Measurements from ENCODE around the gene NOX3. TPM values are rescaled to one million over a fixed set of nuclear protein-coding genes. Genes with fewer than 3 reads are reported as not detected.

The NOX3 gene
- total and polyA plus RNA-seq, 8 donors, result not detected

DNA sequence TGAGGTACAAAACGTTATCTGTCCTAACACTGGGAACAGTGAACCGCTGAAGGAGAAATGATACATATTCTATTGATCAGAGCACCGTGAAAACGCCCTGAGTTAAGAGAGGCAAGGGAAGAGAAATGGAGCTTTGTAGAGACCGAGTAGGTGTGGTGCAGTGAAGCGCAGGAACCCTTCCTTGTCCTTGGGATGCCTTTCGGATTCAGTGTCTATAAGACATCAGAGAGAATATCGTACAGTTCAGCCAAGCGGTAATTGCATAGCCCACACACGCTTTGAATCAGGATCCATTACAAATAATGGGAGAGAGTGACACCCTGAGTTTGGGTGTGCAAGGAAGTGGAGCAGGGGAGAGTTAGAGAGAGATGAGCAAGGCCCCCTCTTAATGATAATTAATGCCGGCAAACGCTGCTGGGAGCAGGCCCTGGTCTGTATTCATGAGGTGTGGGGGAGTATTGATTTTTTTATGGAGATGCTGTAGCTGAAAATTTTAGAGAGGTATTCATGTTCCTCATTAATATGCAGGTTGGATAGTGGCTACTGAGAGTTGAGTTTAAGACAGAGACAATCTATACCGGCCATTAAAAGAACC, 20.7 kb downstream of the NOX3 start:
- no peaks in the 10 kb centered on the region for H3K36me3 ChIP-seq
- no peak for TF ChIP-seq POLR2AphosphoS5 (IDR thresholded peaks at IDR 0.05)
- TF ChIP-seq, protein P1, sequence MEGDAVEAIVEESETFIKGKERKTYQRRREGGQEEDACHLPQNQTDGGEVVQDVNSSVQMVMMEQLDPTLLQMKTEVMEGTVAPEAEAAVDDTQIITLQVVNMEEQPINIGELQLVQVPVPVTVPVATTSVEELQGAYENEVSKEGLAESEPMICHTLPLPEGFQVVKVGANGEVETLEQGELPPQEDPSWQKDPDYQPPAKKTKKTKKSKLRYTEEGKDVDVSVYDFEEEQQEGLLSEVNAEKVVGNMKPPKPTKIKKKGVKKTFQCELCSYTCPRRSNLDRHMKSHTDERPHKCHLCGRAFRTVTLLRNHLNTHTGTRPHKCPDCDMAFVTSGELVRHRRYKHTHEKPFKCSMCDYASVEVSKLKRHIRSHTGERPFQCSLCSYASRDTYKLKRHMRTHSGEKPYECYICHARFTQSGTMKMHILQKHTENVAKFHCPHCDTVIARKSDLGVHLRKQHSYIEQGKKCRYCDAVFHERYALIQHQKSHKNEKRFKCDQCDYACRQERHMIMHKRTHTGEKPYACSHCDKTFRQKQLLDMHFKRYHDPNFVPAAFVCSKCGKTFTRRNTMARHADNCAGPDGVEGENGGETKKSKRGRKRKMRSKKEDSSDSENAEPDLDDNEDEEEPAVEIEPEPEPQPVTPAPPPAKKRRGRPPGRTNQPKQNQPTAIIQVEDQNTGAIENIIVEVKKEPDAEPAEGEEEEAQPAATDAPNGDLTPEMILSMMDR (IDR thresholded peaks at IDR 0.05), result no peak
- no peak for TF ChIP-seq POLR2A (IDR thresholded peaks at IDR 0.05)
- TF ChIP-seq EP300 (IDR thresholded peaks at IDR 0.05), result no peak
- no peak overlapping the region for H3K27ac ChIP-seq
- no peak overlapping the region for H3K4me3 ChIP-seq
- intact Hi-C loops (cut with DNase I; ENCODE audit: low total_unique reads), result no loop called here
- no peak for DNase-seq
- peaks cover 0 to 10% (median 7%) of the 10 kb centered on the region in 4 donors for H3K4me1 ChIP-seq
- H3K9me3 ChIP-seq, result no peaks in the 10 kb centered on the region
- H3K27me3 ChIP-seq, result no peaks in the 10 kb centered on the region
- 87 to 93% (median 91%) methylated on average over 13 of the region's 13 CpGs for WGBS, 5 donors

DNA sequence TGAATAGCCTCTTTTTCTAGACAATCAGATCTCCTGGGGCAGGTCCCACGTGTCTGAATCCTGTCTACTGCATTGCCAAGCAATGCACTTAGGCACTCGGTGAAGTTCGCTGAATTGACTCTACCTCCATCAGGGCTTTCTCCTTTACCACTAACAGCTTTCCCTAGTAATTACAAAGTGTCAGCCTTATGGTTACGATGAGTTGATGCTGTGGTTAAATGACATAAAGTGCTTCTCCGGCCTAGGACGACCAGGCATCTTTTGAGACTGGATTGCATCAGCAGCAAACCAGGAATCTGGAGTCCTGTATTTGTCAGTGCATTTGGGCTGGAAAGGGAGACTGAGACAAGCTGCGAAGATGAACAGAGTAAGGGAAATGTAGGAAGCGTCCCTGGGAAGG, 21.5 kb downstream of the NOX3 start:
- DNase-seq, result no peak
- Histone ChIP-seq H3K4me3 (no peak overlapping the region), H3K36me3 (no peaks in the 10 kb centered on the region), H3K9me3 (no peaks in the 10 kb centered on the region), H3K4me1 (peaks cover 0 to 10% (median 7%) of the 10 kb centered on the region in 4 donors), H3K27ac (no peak overlapping the region), H3K27me3 (no peaks in the 10 kb centered on the region)
- TF ChIP-seq, protein P1 (IDR thresholded peaks at IDR 0.05), result no peak
- TF ChIP-seq EP300 (IDR thresholded peaks at IDR 0.05) (no peak), POLR2A (IDR thresholded peaks at IDR 0.05) (no peak), POLR2AphosphoS5 (IDR thresholded peaks at IDR 0.05) (no peak)
- 87 to 92% (median 90%) methylated on average over 8 of the region's 8 CpGs for WGBS, 5 donors
- intact Hi-C loops (cut with DNase I; ENCODE audit: low total_unique reads), result no loop called here

DNA sequence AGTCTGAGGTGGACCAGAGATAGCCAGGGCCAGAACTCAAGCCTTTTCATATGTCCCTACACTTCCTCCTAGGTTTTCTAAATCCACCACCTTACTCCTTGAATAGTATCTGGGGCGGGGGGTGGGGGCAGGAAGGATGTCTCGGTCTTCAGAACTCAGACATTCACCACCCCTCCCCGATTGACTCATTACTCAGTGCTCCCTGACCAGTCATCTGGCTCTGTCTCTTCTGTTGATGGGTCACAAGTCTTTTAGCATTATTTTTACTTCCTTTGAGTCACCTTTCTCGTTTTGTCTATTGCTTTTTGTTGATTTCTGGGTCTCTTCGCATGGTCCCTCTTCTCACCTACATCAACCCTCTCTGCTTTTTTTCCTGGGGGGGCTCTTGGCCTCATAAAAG, 23.3 kb downstream of the NOX3 start:
- H3K9me3 ChIP-seq, result no peaks in the 10 kb centered on the region
- TF ChIP-seq POLR2A (IDR thresholded peaks at IDR 0.05) (no peak), EP300 (IDR thresholded peaks at IDR 0.05) (no peak), POLR2AphosphoS5 (IDR thresholded peaks at IDR 0.05) (no peak)
- TF ChIP-seq, protein P1 (IDR thresholded peaks at IDR 0.05), result no peak
- no peak overlapping the region for H3K4me3 ChIP-seq
- H3K27ac ChIP-seq, result no peak overlapping the region
- no peaks in the 10 kb centered on the region for H3K36me3 ChIP-seq
- DNase-seq, result no peak
- intact Hi-C loops (cut with DNase I; ENCODE audit: low total_unique reads), result no loop called here
- no peaks in the 10 kb centered on the region for H3K27me3 ChIP-seq
- peaks cover 0 to 4% (median 4%) of the 10 kb centered on the region in 4 donors for H3K4me1 ChIP-seq
- 82 to 86% (median 83%) methylated on average over 5 of the region's 5 CpGs for WGBS, 5 donors

DNA sequence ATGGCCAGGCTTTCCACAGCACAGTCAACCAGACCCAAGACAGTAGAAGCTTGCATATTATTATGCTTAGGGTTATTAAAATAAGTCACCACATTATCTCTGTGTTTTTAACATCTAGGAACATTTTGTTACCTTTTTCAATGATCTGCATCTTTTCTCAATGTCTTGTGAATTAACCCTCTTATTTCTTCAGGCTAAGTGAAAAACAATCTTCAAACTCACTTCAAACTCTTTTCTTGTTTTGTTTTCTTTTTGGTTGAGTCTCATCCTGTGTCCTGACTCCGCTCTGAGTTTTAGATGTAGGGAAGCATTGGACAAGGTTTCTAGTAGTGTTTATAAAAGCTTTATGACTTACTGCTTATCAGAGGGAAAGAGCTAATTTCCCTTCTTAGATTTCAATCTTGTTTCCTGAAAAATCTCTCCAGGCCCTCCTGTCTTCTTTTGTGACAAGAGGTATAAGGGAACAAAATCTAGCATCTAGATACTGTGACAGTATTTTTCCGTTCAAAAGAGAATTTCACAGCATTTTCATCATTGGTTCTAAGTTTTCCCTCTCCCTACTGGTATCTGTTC, 26.2 kb downstream of the NOX3 start:
- DNase-seq, result no peak
- TF ChIP-seq POLR2AphosphoS5 (IDR thresholded peaks at IDR 0.05) (no peak), EP300 (IDR thresholded peaks at IDR 0.05) (no peak)
- Histone ChIP-seq H3K27ac (no peak overlapping the region), H3K4me1 (no peaks in the 10 kb centered on the region), H3K36me3 (no peaks in the 10 kb centered on the region), H3K9me3 (no peaks in the 10 kb centered on the region), H3K27me3 (no peaks in the 10 kb centered on the region), H3K4me3 (no peak overlapping the region)
- WGBS, 5 donors, result 81 to 87% (median 84%) methylated on average over 2 of the region's 2 CpGs
- intact Hi-C loops (cut with DNase I; ENCODE audit: low total_unique reads), result no loop called here

DNA sequence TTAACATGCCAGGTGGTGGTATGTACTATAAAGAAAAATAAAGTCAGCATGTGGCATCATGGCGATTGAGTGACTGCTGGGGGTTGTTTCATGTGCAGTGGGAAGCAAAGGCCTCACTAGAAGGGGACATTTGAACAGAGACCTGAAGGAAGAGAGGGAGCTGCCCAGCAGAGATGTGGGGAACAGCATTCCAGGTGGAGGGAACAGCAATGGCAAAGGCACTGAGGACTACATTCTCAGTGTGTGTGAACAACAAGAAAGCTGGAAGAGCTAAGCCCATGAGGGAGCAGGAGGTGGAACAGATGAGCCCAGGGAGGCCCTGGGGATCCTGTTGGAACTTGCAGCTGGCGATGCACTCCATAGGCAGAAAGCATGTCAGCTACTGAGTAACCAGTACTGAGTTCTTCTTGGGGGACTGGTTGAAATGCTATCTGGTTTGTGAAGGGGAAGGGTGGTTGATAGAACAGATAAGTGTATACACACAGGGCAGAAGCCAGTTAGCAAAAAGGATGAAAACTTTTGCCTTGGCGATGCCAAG, 29.2 kb downstream of the NOX3 start:
- DNase-seq, result no peak
- WGBS, 5 donors, result 86 to 96% (median 94%) methylated on average over 3 of the region's 3 CpGs
- intact Hi-C loops (cut with DNase I; ENCODE audit: low total_unique reads), result no loop called here
- no peak overlapping the region for H3K27ac ChIP-seq
- H3K4me3 ChIP-seq, result no peak overlapping the region
- no peaks in the 10 kb centered on the region for H3K36me3 ChIP-seq
- TF ChIP-seq EP300 (IDR thresholded peaks at IDR 0.05), result no peak
- TF ChIP-seq, protein P1 (IDR thresholded peaks at IDR 0.05), result no peak
- TF ChIP-seq POLR2AphosphoS5 (IDR thresholded peaks at IDR 0.05), result no peak
- no peak for TF ChIP-seq POLR2A (IDR thresholded peaks at IDR 0.05)
- H3K4me1 ChIP-seq, result no peaks in the 10 kb centered on the region
- no peaks in the 10 kb centered on the region for H3K27me3 ChIP-seq
- H3K9me3 ChIP-seq, result no peaks in the 10 kb centered on the region
